DND-41 (cell line): ENCODE data around the gene TEKT2.

Source experiments
- EZH2 ChIP-seq: IDR thresholded peaks from 3 replicates; pipeline ENCODE4 v1.6.1; 2012; ENCODE audit warnings: borderline replicate concordance, low read depth, mild to moderate bottlenecking, moderate library complexity, low read length, inconsistent platforms; ENCODE audit not compliant: severe bottlenecking
- TF ChIP-seq, protein P1 (sequence below): IDR thresholded peaks from 2 replicates; pipeline ENCODE4 v1.5.1; 2012; ENCODE audit warnings: borderline replicate concordance, low read length, moderate library complexity, mild to moderate bottlenecking; ENCODE audit not compliant: poor library complexity, severe bottlenecking; ENCODE audit errors: extremely low read depth

DNA sequence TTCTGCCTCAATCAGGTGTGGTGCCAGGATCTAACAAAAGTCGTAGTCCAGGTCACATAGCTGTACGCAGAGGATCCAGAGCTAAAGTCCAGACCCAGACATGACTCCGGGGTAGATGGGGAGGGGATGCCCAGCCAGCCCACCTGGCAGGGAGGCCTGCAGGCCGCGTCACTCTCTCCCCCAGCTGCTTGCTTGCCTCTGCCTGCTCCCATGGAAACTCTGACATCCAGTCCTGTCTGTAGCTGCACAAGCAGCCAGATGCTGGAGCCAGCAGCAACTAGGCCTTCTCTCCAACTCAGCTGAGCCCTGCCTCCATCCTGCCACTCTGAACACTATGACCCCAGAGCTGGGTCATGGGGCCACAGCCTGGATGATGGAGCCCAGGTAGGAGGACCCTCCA lies 33.0 kb downstream of the TEKT2 start:
- TF ChIP-seq, protein P1, sequence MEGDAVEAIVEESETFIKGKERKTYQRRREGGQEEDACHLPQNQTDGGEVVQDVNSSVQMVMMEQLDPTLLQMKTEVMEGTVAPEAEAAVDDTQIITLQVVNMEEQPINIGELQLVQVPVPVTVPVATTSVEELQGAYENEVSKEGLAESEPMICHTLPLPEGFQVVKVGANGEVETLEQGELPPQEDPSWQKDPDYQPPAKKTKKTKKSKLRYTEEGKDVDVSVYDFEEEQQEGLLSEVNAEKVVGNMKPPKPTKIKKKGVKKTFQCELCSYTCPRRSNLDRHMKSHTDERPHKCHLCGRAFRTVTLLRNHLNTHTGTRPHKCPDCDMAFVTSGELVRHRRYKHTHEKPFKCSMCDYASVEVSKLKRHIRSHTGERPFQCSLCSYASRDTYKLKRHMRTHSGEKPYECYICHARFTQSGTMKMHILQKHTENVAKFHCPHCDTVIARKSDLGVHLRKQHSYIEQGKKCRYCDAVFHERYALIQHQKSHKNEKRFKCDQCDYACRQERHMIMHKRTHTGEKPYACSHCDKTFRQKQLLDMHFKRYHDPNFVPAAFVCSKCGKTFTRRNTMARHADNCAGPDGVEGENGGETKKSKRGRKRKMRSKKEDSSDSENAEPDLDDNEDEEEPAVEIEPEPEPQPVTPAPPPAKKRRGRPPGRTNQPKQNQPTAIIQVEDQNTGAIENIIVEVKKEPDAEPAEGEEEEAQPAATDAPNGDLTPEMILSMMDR: no peak
- no peak for TF ChIP-seq EZH2
